ENCODE measurements around the gene TP53I11. TPM values are rescaled to one million over a fixed set of nuclear protein-coding genes. Genes with fewer than 3 reads are reported as not detected.

TP53I11 gene
- total and polyA plus RNA-seq, 2 donors (not counting 3 experiments of a cell fraction or from before 2014, with no cell fraction given): 31.5 to 79.4 TPM

GRCh38 chr11:44899959-44900358, 50.7 kb downstream of the TP53I11 start:
- intact Hi-C loops (cut with micrococcal nuclease) (no loop called here), dilution Hi-C loops (cut with MboI; ENCODE audit: extremely low pct_ligation_motif_present, low sequenced_read_pairs) (loop anchor here (10.0 kb wide), 1 partner anchor 275 kb away; no protein-coding TSS in a partner anchor)
- Histone ChIP-seq H3K79me2 (ENCODE audit: control insufficient read depth, insufficient read depth, low read length) (no peaks in the 10 kb centered on the region), H3K9me3 (replicated peaks; ENCODE audit: control insufficient read depth, insufficient read depth, low read length) (no peaks in the 10 kb centered on the region), H3K4me2 (ENCODE audit: insufficient read depth, low read length) (no peak overlapping the region), H3K27me3 (ENCODE audit: control insufficient read depth in 2 of 2, insufficient read depth in 2 of 2, low read length in 2 of 2) (no peaks in the 10 kb centered on the region), H3K36me3 (ENCODE audit: control insufficient read depth in 2 of 2, extremely low read depth in 1 of 2, insufficient read depth in 2 of 2, low read length in 2 of 2) (no peaks in the 10 kb centered on the region), H3K9ac (replicated peaks; ENCODE audit: extremely low read depth, insufficient read depth, low read length) (no peak overlapping the region), H2AFZ (ENCODE audit: low read depth, low read length) (no peak overlapping the region), H3K27ac (ENCODE audit: insufficient read depth, low read depth, low read length) (no peak overlapping the region), H3K4me3 (replicated peaks in 1 of 3; ENCODE audit: insufficient read depth in 1 of 3, low read depth in 1 of 3, low read length in 3 of 3) (no peak overlapping the region), H3K4me1 (ENCODE audit: control insufficient read depth, extremely low read depth, insufficient read depth, low read length) (no peaks in the 10 kb centered on the region), H3K9me1 (replicated peaks; ENCODE audit: control insufficient read depth, extremely low read depth, insufficient read depth, low read length) (no peaks in the 10 kb centered on the region), H4K20me1 (replicated peaks; ENCODE audit: control insufficient read depth, extremely low read depth, insufficient read depth, low read length) (no peaks in the 10 kb centered on the region)
- DNase-seq (ENCODE audit: low read depth, low spot score): peak; percentile 56
- FAIRE-seq: peak; percentile 67
- ChIA-PET CTCF (interaction anchor here (0.6 to 2.6 kb wide), 9 partner anchors 11 to 283 kb away, joined by 3 to 13 read pairs (median 3); no protein-coding TSS in a partner anchor), POLR2A (no interaction called here)
- TF ChIP-seq FOS (IDR thresholded peaks at IDR 0.05; ENCODE audit: borderline replicate concordance, insufficient read depth, low read length): no peak
- TF ChIP-seq, protein P1, sequence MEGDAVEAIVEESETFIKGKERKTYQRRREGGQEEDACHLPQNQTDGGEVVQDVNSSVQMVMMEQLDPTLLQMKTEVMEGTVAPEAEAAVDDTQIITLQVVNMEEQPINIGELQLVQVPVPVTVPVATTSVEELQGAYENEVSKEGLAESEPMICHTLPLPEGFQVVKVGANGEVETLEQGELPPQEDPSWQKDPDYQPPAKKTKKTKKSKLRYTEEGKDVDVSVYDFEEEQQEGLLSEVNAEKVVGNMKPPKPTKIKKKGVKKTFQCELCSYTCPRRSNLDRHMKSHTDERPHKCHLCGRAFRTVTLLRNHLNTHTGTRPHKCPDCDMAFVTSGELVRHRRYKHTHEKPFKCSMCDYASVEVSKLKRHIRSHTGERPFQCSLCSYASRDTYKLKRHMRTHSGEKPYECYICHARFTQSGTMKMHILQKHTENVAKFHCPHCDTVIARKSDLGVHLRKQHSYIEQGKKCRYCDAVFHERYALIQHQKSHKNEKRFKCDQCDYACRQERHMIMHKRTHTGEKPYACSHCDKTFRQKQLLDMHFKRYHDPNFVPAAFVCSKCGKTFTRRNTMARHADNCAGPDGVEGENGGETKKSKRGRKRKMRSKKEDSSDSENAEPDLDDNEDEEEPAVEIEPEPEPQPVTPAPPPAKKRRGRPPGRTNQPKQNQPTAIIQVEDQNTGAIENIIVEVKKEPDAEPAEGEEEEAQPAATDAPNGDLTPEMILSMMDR (IDR thresholded peaks at IDR 0.05; ENCODE audit: extremely low read depth in 1 of 2, insufficient read depth in 1 of 2, low read depth in 1 of 2, low read length in 2 of 2): no peak
- TF ChIP-seq POLR2AphosphoS5 (IDR thresholded peaks at IDR 0.05; ENCODE audit: insufficient read depth, low read depth, low read length): no peak
- no peak for TF ChIP-seq POLR2A (IDR thresholded peaks at IDR 0.05; ENCODE audit: low read depth, low read length)
- no peak for TF ChIP-seq MYC (IDR thresholded peaks at IDR 0.05; ENCODE audit: low read depth, low read length)
- TF ChIP-seq, protein P2, sequence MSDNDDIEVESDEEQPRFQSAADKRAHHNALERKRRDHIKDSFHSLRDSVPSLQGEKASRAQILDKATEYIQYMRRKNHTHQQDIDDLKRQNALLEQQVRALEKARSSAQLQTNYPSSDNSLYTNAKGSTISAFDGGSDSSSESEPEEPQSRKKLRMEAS (IDR thresholded peaks at IDR 0.05; ENCODE audit: insufficient read depth, insufficient read length): no peak
- no peak for TF ChIP-seq JUN (IDR thresholded peaks at IDR 0.05; ENCODE audit: borderline replicate concordance, insufficient read depth, insufficient read length, low read depth)
- no peak for TF ChIP-seq EZH2 (IDR thresholded peaks at IDR 0.05; ENCODE audit: borderline replicate concordance, low read depth, low read length, severe bottlenecking)
- no peak for TF ChIP-seq GATA2 (IDR thresholded peaks at IDR 0.05; ENCODE audit: insufficient read depth, insufficient read length, low read depth, low read length)
- no TSS peak for BruUV-seq (replicated peaks)

Data from endothelial cell of umbilical vein (primary cell).